Lower lobe of right lung (tissue), 2 donors: Measurements from ENCODE around the gene RAD52. TPM values are rescaled to one million over a fixed set of nuclear protein-coding genes. Genes with fewer than 3 reads are reported as not detected.

Experiments used
- ATAC-seq, 2 donors: fragments of 200-7000 bp; cut with Tn5 transposase; one replicate each; pipeline ENCODE4 v1.9.1; 2020 to 2022; ENCODE audit warnings: mild to moderate bottlenecking in 2 of 2, moderate library complexity in 2 of 2
- DNase-seq: peaks from one replicate; pipeline ENCODE4 v3.0.0-alpha.2; 2020
- H3K27ac ChIP-seq: fragments of 200-600 bp; one replicate; pipeline ENCODE4 v1.8.0; 2022
- H3K27me3 ChIP-seq: fragments of 200-600 bp; one replicate; pipeline ENCODE4 v1.8.0; 2022; ENCODE audit warnings: low read depth
- H3K36me3 ChIP-seq: fragments of 200-600 bp; one replicate; pipeline ENCODE4 v1.8.0; 2022; ENCODE audit warnings: mild to moderate bottlenecking
- H3K4me1 ChIP-seq: fragments of 200-600 bp; one replicate; pipeline ENCODE4 v1.8.0; 2022
- H3K4me3 ChIP-seq: fragments of 200-600 bp; one replicate; pipeline ENCODE4 v1.8.0; 2022; ENCODE audit warnings: mild to moderate bottlenecking
- H3K9me3 ChIP-seq: fragments of 200-600 bp; one replicate; pipeline ENCODE4 v1.8.0; 2022
- CTCF ChIP-seq: fragments of 200-600 bp; IDR thresholded peaks from one replicate; pipeline ENCODE4 v1.8.0; 2022; ENCODE audit warnings: antibody characterized with exemption, mild to moderate bottlenecking
- intact Hi-C: fragments of 100-400 bp; cut with DNase I; formaldehyde crosslinking; loops from one replicate; pipeline ENCODE4 v1.11.0; 2022
- total RNA-seq: library from RNA; stranded (reverse); fragmentation: NEBNext Ultra II Directional; extraction: Animal tissue kit (Norgen Biotek cat#: 25700); gene quantifications from one replicate; pipeline ENCODE4 v1.2.1, GENCODE V29; 2021
- donor health status: DM: no; HTN: yes; CAD: no; lungs with severe emphysema.

RAD52 gene
- total RNA-seq, 1 donor from 2014 or later: 12.2 TPM

DNA sequence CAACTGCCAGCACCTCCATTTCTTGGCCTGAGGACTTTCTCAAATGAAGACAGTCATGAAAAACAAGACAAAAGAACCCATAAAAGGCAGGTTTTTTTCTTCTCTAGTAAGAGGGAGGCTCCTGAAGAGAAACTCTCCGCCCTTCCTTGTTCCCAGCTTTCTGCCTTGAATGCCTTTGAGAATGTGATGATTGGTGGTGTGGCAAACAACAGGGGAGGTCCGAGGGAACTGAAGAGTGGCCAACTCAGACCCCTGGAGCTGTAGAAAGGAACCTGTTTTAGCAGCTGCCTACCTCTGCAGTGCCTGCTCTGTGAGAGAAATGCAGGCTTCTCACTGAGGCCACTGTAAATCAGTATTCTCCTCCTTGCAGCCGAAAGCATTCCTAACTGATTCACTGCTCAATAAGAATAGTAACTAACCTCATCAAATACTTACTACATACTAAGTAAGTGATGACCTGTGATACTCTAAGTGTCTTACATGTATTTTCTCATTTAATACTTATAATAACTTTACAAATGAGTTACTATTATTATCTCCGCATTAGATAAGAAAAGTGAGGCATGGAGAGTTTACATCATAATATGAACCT is 24.9 kb upstream of the RAD52 start:
- no peak overlapping the region for H3K27ac ChIP-seq
- DNase-seq (no peak), ATAC-seq (no peak)
- H3K27me3 ChIP-seq: no peaks in the 10 kb centered on the region
- H3K9me3 ChIP-seq: no peaks in the 10 kb centered on the region
- H3K4me3 ChIP-seq: no peak overlapping the region
- intact Hi-C loops: no loop called here
- TF ChIP-seq CTCF: no peak
- H3K4me1 ChIP-seq: no peaks in the 10 kb centered on the region
- H3K36me3 ChIP-seq: no peaks in the 10 kb centered on the region

GRCh38 chr12:971991-972390 is 22.5 kb upstream of the RAD52 start:
- no peak overlapping the region for H3K4me3 ChIP-seq
- H3K9me3 ChIP-seq: no peaks in the 10 kb centered on the region
- ATAC-seq: no peak
- H3K36me3 ChIP-seq: no peaks in the 10 kb centered on the region
- TF ChIP-seq CTCF: no peak
- no peak for DNase-seq
- no peaks in the 10 kb centered on the region for H3K27me3 ChIP-seq
- intact Hi-C loops: no loop called here
- H3K4me1 ChIP-seq: no peaks in the 10 kb centered on the region
- no peak overlapping the region for H3K27ac ChIP-seq

GRCh38 chr12:969821-970220 is 20.3 kb upstream of the RAD52 start:
- H3K4me3 ChIP-seq: no peak overlapping the region
- DNase-seq (no peak), ATAC-seq (no peak)
- no peaks in the 10 kb centered on the region for H3K27me3 ChIP-seq
- no peaks in the 10 kb centered on the region for H3K4me1 ChIP-seq
- H3K27ac ChIP-seq: no peak overlapping the region
- H3K9me3 ChIP-seq: no peaks in the 10 kb centered on the region
- no peak for TF ChIP-seq CTCF
- H3K36me3 ChIP-seq: no peaks in the 10 kb centered on the region
- intact Hi-C loops: no loop called here

DNA sequence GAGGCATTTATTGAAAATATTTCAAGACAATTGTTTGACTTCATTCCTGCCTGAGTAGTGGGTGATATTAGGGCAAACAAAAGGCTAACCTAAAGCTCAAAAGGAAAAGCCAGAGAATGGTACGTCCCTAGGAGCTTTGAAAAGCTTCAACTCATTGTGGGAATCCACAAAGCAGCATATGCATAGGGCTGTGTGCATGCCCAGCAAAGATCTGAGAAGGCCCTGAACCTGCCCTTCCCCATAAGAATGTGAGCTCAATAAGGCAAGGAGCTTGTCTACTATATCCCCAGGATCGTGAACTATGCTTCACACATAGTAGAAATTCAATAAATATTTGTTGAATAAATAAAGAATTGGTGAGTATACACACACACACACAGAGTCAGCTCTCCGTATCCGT is 19.1 kb upstream of the RAD52 start:
- no peaks in the 10 kb centered on the region for H3K27me3 ChIP-seq
- no peak overlapping the region for H3K4me3 ChIP-seq
- TF ChIP-seq CTCF: no peak
- ATAC-seq (no peak), DNase-seq (no peak)
- no peaks in the 10 kb centered on the region for H3K9me3 ChIP-seq
- no peak overlapping the region for H3K27ac ChIP-seq
- H3K4me1 ChIP-seq: no peaks in the 10 kb centered on the region
- intact Hi-C loops: no loop called here
- no peaks in the 10 kb centered on the region for H3K36me3 ChIP-seq

- Histone ChIP-seq H3K9me3 (no peaks in the 10 kb centered on the region), H3K27me3 (no peaks in the 10 kb centered on the region), H3K4me3 (no peak overlapping the region), H3K36me3 (no peaks in the 10 kb centered on the region), H3K4me1 (no peaks in the 10 kb centered on the region), H3K27ac (no peak overlapping the region)
- DNase-seq (no peak), ATAC-seq (no peak)
- intact Hi-C loops: no loop called here
- no peak for TF ChIP-seq CTCF
These were observed 18.1 kb upstream of the RAD52 start for GRCh38 chr12:967641-968040.

DNA sequence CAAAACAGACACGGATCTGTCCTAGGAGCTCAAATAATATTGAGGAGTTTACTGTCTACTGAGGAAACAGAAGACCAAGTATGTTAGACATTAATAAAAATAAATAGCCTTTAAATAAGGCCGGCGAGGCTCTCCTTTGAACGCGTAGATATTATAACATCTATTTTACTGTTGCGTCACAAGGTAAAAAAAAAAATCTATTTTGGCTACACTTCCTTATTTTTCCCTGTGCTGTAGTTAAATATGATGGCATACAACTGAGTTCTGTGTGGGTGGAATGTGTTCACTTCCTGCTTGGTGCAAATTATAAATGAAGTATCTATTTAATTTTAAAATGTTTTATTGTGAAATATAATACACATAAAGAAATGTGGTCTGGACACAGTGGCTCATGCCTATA is 17.2 kb upstream of the RAD52 start:
- Histone ChIP-seq H3K27me3 (no peaks in the 10 kb centered on the region), H3K27ac (no peak overlapping the region), H3K4me1 (no peaks in the 10 kb centered on the region), H3K36me3 (no peaks in the 10 kb centered on the region), H3K4me3 (no peak overlapping the region), H3K9me3 (no peaks in the 10 kb centered on the region)
- no peak for ATAC-seq
- TF ChIP-seq CTCF: no peak
- intact Hi-C loops: no loop called here
- no peak for DNase-seq
